ENCODE results near the gene LRCH3.

Gene LRCH3

GRCh38 chr3:197881270-197881969 is 90.4 kb downstream of the LRCH3 start:
- H3K27ac ChIP-seq (ENCODE audit: extremely low read depth, low read depth, low read length): no peak overlapping the region
- peaks cover 0 to 34% of the 10 kb centered on the region in 2 experiments; a peak in 1 of 3 replicates for H3K36me3 ChIP-seq (ENCODE audit: control insufficient read depth in 2 of 2, insufficient read depth in 1 of 2, low read length in 2 of 2)
- no peak for TF ChIP-seq ZNF311 (tag by site-specific recombination; IDR thresholded peaks at IDR 0.05; ENCODE audit: borderline replicate concordance)
- TF ChIP-seq ZNF302 (tag by site-specific recombination; IDR thresholded peaks at IDR 0.05; ENCODE audit: low read depth): no peak
- no peak for TF ChIP-seq ZSCAN4 (tag by site-specific recombination; IDR thresholded peaks at IDR 0.05)
- no peak for TF ChIP-seq IKZF3 (tag by site-specific recombination; IDR thresholded peaks at IDR 0.05)
- TF ChIP-seq ZNF830 (tag by site-specific recombination; IDR thresholded peaks at IDR 0.05; ENCODE audit: low read depth): no peak
- no peak for TF ChIP-seq ZNF585B (tag by site-specific recombination; IDR thresholded peaks at IDR 0.05)
- no peak for TF ChIP-seq ZNF626 (tag by site-specific recombination; IDR thresholded peaks at IDR 0.05)
- no peak for TF ChIP-seq ZNF394 (tag by site-specific recombination; IDR thresholded peaks at IDR 0.05; ENCODE audit: borderline replicate concordance)
- TF ChIP-seq, protein P1, sequence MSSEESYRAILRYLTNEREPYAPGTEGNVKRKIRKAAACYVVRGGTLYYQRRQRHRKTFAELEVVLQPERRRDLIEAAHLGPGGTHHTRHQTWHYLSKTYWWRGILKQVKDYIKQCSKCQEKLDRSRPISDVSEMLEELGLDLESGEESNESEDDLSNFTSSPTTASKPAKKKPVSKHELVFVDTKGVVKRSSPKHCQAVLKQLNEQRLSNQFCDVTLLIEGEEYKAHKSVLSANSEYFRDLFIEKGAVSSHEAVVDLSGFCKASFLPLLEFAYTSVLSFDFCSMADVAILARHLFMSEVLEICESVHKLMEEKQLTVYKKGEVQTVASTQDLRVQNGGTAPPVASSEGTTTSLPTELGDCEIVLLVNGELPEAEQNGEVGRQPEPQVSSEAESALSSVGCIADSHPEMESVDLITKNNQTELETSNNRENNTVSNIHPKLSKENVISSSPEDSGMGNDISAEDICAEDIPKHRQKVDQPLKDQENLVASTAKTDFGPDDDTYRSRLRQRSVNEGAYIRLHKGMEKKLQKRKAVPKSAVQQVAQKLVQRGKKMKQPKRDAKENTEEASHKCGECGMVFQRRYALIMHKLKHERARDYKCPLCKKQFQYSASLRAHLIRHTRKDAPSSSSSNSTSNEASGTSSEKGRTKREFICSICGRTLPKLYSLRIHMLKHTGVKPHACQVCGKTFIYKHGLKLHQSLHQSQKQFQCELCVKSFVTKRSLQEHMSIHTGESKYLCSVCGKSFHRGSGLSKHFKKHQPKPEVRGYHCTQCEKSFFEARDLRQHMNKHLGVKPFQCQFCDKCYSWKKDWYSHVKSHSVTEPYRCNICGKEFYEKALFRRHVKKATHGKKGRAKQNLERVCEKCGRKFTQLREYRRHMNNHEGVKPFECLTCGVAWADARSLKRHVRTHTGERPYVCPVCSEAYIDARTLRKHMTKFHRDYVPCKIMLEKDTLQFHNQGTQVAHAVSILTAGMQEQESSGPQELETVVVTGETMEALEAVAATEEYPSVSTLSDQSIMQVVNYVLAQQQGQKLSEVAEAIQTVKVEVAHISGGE (tag by site-specific recombination; conservative IDR thresholded peaks at IDR 0.05; ENCODE audit: low read depth): no peak
- TF ChIP-seq ZSCAN16 (tag by site-specific recombination; IDR thresholded peaks at IDR 0.05): no peak
- TF ChIP-seq ZNF23 (tag by site-specific recombination; IDR thresholded peaks at IDR 0.05; ENCODE audit: borderline replicate concordance): no peak
- TF ChIP-seq KLF8 (tag by site-specific recombination; IDR thresholded peaks at IDR 0.05): no peak
- no peak for TF ChIP-seq ZBTB6 (tag by site-specific recombination; IDR thresholded peaks at IDR 0.05)
- no peak for TF ChIP-seq ZNF184 (tag by site-specific recombination; IDR thresholded peaks at IDR 0.05)
- TF ChIP-seq, protein P2, sequence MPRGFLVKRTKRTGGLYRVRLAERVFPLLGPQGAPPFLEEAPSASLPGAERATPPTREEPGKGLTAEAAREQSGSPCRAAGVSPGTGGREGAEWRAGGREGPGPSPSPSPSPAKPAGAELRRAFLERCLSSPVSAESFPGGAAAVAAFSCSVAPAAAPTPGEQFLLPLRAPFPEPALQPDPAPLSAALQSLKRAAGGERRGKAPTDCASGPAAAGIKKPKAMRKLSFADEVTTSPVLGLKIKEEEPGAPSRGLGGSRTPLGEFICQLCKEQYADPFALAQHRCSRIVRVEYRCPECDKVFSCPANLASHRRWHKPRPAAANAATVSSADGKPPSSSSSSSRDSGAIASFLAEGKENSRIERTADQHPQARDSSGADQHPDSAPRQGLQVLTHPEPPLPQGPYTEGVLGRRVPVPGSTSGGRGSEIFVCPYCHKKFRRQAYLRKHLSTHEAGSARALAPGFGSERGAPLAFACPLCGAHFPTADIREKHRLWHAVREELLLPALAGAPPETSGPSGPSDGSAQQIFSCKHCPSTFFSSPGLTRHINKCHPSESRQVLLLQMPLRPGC (tag by site-specific recombination; IDR thresholded peaks at IDR 0.05): no peak
- H3K9me3 ChIP-seq (ENCODE audit: control insufficient read depth, insufficient read depth, low read depth, low read length): no peaks in the 10 kb centered on the region
- ChIA-PET POLR2A (no interaction called here), CTCF (no interaction called here)
- H3K4me1 ChIP-seq (ENCODE audit: control insufficient read depth, insufficient read depth, low read length): no peaks in the 10 kb centered on the region
- H3K4me3 ChIP-seq (ENCODE audit: low read depth, low read length): no peak overlapping the region

- no peak overlapping the region for H3K4me3 ChIP-seq (ENCODE audit: low read depth, low read length)
- POLR2A ChIA-PET: no interaction called here
- no peak for TF ChIP-seq WT1 (tag by site-specific recombination; IDR thresholded peaks at IDR 0.05)
- TF ChIP-seq ZBTB20 (tag by site-specific recombination; IDR thresholded peaks at IDR 0.05): no peak
- no peak for TF ChIP-seq ZNF324 (tag by site-specific recombination; IDR thresholded peaks at IDR 0.05)
- no peak for TF ChIP-seq ZNF626 (tag by site-specific recombination; IDR thresholded peaks at IDR 0.05)
- TF ChIP-seq, protein P3, sequence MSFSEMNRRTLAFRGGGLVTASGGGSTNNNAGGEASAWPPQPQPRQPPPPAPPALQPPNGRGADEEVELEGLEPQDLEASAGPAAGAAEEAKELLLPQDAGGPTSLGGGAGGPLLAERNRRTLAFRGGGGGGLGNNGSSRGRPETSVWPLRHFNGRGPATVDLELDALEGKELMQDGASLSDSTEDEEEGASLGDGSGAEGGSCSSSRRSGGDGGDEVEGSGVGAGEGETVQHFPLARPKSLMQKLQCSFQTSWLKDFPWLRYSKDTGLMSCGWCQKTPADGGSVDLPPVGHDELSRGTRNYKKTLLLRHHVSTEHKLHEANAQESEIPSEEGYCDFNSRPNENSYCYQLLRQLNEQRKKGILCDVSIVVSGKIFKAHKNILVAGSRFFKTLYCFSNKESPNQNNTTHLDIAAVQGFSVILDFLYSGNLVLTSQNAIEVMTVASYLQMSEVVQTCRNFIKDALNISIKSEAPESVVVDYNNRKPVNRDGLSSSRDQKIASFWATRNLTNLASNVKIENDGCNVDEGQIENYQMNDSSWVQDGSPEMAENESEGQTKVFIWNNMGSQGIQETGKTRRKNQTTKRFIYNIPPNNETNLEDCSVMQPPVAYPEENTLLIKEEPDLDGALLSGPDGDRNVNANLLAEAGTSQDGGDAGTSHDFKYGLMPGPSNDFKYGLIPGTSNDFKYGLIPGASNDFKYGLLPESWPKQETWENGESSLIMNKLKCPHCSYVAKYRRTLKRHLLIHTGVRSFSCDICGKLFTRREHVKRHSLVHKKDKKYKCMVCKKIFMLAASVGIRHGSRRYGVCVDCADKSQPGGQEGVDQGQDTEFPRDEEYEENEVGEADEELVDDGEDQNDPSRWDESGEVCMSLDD (tag by site-specific recombination; IDR thresholded peaks at IDR 0.05): no peak
- CTCF ChIA-PET: no interaction called here
- H3K27ac ChIP-seq (ENCODE audit: extremely low read depth, low read depth, low read length): no peak overlapping the region
- H3K36me3 ChIP-seq (ENCODE audit: control insufficient read depth in 2 of 2, insufficient read depth in 1 of 2, low read length in 2 of 2): peaks cover 0 to 31% of the 10 kb centered on the region in 2 experiments; a peak in 1 of 3 replicates
- H3K4me1 ChIP-seq (ENCODE audit: control insufficient read depth, insufficient read depth, low read length): no peaks in the 10 kb centered on the region
- no peaks in the 10 kb centered on the region for H3K9me3 ChIP-seq (ENCODE audit: control insufficient read depth, insufficient read depth, low read depth, low read length)
Measured at GRCh38 chr3:197881970-197882338, 90.9 kb downstream of the LRCH3 start.

Measured in HEK293 (cell line).